HS-27A (cell line): ENCODE measurements around the gene HDAC2.
"Not testable (repeated sequence)": the region's sequence is repeated elsewhere in the genome, so short reads cannot be mapped to it uniquely, and the experiment has no call there.

ENCODE experiments used
- DNase-seq: peaks from one replicate; pipeline ENCODE4 v3.0.0-alpha.2; 2012; ENCODE audit warnings: low read depth, missing footprints

Gene HDAC2

DNA sequence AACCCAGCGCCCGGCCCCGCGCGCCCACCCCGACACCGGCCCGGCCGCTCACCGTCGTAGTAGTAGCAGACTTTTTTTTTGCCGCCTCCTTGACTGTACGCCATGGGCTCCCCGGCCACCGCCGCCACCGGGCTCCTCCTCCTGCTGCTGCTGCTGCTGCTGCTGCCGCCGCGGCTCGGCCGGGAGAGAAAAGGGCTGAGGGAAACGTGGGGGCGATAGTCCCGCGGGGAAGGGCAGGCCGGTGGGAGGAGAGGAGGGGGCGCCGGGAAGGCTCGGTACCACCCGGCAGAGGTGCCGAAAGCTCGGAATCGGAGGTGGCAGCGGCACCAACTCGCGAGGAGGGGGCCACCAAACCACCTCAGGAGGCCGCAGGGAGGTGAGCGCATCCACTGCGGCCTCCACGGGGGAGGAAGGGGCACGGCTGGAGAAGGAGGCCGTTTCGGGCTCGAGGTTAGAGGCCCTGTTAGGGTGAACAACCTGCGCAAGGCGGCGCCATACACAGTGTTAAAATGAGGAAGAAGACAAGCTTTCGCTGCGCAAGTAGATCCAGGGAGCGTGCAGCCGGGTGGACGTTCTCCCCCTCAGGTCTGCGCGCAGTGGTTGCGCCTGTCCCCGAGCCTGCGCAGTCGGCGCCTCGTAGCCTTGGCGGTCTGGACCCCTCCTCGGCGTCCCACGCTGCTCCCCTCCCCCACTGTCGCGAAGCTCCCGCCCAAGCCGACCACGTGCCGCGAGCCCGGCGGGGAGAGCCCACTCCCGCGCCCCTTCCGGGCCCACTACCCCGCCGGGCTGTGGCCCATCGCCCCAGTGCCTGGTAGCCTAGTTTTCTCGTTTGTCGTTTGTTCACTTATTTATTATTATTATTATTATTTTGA is at the start of gene HDAC2:
Gene HDAC2, minus strand, starts transcription at position 344 of the 872 bp plus-strand sequence. Its CDS starts 240 bp downstream, at position 104.
- DNase-seq, result peak; percentile 77

DNA sequence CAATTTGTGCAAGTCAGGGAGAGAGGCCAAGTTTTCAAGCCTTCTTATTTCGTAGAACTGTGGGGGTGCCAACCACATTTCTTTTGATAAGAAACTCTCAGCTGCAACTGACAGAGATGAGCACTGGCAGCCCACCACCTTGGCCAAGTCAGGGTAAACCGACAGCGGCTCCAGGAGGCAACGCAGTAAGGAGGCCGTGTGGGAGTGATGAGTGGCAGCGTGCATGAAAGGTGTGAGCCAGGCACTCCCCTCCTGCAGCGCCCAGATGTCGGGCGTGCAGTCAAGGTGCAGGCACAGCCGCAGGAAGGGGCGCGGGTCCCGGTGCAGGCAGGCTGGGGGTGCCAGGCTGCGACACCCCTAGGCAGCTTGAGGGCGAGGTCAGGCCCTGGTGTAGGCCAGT is 49.2 kb upstream of the HDAC2 start:
- no peak for DNase-seq

- DNase-seq, result peak; percentile 59
Measured at GRCh38 chr6:114017146-114017545, 46.2 kb upstream of the HDAC2 start.

GRCh38 chr6:114014106-114014505 is 43.2 kb upstream of the HDAC2 start:
- not testable (repeated sequence) for DNase-seq

DNA sequence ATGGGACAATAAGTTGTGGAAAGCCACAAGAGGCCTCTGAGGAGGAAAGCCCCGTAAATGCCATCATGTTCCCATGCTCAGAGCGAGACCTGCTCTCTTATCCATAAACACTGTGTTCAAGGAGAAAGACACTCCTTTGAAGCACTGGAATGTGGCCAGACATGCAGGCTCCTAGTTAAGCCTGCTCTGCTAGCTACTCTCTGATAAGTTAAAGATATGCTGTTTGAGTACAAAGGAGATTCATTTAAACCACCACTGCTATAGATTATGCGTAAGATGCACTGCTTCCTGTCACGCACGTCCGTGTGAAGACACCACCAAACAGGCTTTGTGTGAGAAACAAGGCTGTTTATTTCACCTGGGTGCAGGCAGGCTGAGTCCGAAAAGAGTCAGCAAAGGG is 40.5 kb upstream of the HDAC2 start:
- DNase-seq, result not testable (repeated sequence)

DNA sequence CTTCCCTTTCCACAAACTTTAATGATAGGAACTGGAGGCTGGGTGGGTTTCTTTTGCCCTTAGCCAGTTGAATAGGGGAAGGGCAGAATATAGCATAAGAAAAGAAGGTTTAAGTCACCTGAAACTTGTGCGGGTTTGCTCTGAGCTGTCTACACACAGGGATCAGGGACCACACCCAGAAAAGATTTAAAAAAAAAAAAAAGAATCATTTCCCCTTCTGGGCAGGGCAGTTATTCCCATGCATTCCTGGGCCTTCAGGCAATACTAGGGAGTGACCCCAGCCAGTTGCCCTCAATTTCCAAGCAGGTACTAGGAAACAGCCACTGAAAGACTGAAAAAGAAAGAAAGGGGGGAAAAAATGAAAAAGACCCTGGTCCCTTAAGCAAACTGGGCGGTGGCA is 39.6 kb upstream of the HDAC2 start:
- no peak for DNase-seq

DNA sequence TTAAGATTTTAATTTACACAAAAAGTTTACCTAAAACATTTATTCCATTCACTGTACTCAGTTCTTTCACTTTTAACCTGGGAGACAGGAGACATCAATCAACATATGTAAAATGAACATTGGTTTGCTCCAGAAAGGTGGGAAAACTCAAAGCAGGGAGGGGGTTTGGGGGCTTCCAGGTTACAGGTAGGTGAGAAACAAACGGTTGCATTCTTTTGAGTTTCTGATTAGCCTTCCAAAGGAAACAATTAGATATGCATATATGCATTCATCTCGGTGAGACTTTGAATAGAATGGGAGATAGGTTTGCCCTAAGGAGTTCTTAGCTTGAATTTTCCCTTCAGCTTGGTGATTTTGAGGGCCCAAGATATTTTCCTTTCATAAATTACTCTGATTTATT is 38.2 kb upstream of the HDAC2 start:
- no peak for DNase-seq

- no peak for DNase-seq
Measured at GRCh38 chr6:114008331-114008730, 37.4 kb upstream of the HDAC2 start.

DNA sequence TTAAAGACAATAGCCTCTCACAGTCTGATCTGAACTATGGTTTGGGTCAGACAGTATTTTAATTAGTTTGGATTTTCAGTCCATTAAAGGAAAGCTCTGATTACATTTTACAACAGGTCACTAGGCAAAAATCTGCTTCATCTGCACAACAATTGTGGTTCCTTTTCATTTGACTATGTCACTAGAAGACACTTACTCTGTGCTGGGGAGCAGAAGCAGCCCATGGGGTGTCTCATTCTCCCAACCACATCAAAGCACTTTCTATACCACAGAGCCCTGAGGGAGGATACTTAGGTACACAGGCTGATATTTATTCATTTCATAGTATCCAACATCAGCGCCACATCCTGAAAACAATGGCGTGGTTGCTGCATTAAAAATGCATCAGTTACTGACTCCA is 36.6 kb upstream of the HDAC2 start:
- DNase-seq, result no peak

DNA sequence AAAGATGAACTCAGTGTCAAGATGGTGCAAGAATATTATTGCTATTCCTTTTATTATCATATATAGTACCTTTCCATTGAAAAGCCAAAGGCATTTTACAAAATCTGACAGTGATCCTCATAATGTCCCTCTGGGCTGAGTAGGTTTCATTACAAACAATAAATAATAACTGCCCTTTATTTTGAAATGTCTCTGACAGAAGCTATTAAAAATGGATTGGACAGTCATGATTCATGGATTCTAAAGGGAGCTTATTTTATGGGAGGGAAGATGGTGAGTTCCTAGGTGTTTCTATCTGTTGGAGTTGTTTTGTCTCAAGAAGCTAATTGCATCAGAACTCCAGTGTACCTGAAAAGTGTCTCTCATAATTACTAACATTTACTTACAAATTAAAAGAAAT is 30.4 kb upstream of the HDAC2 start:
- no peak for DNase-seq

- DNase-seq, result peak; percentile 49
Measured at GRCh38 chr6:114000069-114000468, 29.1 kb upstream of the HDAC2 start.

DNA sequence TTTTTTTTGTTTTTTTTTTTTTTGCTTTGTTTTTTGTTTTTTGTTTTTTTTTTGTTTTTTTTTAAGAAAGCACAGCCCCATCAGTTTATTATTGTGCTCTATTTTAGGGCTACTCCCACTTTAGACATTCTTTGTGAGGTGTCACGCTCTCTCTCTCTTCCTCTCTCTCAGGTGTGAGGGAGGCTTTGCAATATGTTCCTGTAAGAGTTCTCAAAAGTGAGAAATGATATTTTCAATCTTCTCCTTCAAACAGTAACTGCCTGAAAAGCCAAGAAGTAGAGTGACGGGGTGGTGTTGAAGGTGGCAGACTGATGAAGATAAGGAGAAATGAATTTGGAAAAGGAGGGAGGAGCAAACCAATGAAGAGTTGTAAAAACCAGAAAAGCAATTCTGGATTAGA is 28.3 kb upstream of the HDAC2 start:
- DNase-seq, result no peak

DNA sequence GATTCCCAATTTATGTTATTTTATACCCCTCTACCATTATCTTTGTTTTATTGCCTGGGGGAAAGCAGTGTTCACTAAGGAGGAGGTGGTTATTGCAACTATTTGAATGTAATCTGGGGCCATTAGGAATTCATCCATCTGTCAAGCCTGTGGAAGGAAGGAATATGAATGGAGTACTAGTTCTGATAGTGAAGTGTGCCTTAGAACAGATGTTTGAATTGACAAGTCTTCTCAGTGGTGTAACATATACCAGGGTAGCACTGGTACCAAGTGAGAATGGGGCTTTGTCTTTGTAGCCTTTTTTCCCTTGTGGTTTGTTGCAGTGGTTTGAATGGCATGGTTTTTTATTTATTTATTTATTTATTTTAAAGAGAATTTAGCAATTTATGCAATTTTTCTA is 27.9 kb upstream of the HDAC2 start:
- no peak for DNase-seq

DNA sequence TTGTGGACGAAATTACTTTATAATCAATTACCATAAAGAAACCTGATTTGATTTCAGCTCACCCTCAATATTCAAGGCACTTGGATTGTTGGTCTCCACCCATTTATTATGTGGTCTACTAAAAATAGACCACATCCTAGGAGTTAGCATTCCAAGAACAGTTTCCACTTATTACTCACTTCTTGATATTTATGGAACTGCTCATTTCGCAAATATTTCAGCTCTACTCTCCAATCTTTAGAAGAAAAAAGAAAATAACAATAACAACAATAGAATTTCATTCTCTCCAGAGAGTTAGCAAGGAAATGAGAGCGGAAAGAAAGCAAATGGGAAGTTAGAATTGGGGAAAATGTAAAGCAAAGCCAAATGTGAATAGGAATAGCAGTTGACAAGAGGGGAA is 26.2 kb upstream of the HDAC2 start:
- peak; percentile 79 for DNase-seq

GRCh38 chr6:113995634-113996033 is 24.7 kb upstream of the HDAC2 start:
- DNase-seq, result peak; percentile 94

GRCh38 chr6:113994934-113995342 is 24.0 kb upstream of the HDAC2 start:
- peak; percentile 89 for DNase-seq

DNA sequence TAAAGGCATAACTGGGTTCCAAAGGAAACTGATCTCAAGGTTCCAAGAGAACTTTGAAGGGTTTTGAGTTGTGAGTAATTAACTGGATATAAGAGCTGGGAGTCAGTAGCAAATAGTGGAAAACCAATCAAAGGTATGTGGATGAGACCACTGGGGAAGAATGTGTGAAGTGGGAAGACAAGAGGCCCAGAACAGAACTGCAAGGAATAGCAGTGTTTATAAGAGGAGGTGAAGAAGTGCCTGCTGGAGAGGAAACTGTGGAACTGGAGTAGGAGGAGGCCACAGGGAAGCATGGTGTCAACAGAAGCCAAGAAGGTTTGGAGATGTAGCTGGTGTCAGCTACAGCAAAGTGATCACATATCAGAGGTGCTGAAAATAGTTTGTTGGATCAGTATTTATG is 18.7 kb upstream of the HDAC2 start:
- no peak for DNase-seq

GRCh38 chr6:113982675-113983074 is 11.7 kb upstream of the HDAC2 start:
- not testable (repeated sequence) for DNase-seq

- no peak for DNase-seq
Measured at GRCh38 chr6:113982055-113982550, 11.2 kb upstream of the HDAC2 start.

GRCh38 chr6:113980937-113981554 is 10.1 kb upstream of the HDAC2 start:
- DNase-seq, result no peak

GRCh38 chr6:113979937-113980336 is 9.0 kb upstream of the HDAC2 start:
- DNase-seq, result no peak

- DNase-seq, result no peak
Measured at GRCh38 chr6:113978084-113978675, 7.2 kb upstream of the HDAC2 start.

GRCh38 chr6:113976806-113977205 is 5.9 kb upstream of the HDAC2 start:
- DNase-seq, result no peak
